Esophagus squamous epithelium (tissue), 4 donors: Measurements from ENCODE around the gene ACER2.

Experiments
- CTCF ChIP-seq, 6 experiments: fragments of 450-650 bp in 4 of 6; fragments of 200-600 bp in 2 of 6; sonication (generic) in 2 of 6; IDR thresholded peaks; one replicate each; pipeline ENCODE4 v1.5.1; 2016 to 2019; ENCODE audit warnings: antibody characterized with exemption in 6 of 6, mild to moderate bottlenecking in 4 of 6, moderate library complexity in 4 of 6
- POLR2A ChIP-seq, 4 donors: fragments of 450-650 bp; IDR thresholded peaks; one replicate each; pipeline ENCODE4 v1.6.1; 2017; ENCODE audit warnings: antibody characterized with exemption in 4 of 4, mild to moderate bottlenecking in 4 of 4, moderate library complexity in 3 of 4

- TF ChIP-seq CTCF (IDR thresholded peaks at IDR 0.05): no peak
- no peak for TF ChIP-seq POLR2A (IDR thresholded peaks at IDR 0.05)
These were observed 7.3 kb downstream of the ACER2 start for GRCh38 chr9:19416143-19416542.
